H1 (cell line): Measurements from ENCODE around the gene ZRANB1. TPM values are rescaled to one million over a fixed set of nuclear protein-coding genes. Genes with fewer than 3 reads are reported as not detected.

Source experiments
- CTCF ChIA-PET: fragments of 300-600 bp; sonication (Branson Sonifier 250); formaldehyde crosslinking; loops from one replicate; lab custom pipeline; 2021; ENCODE audit not compliant: partially characterized antibody; lab: Charles Lee
- POLR2A ChIA-PET: fragments of 300-600 bp; sonication (Branson Sonifier 250); formaldehyde crosslinking; loops from one replicate; lab custom pipeline; 2021; ENCODE audit warnings: inconsistent platforms; ENCODE audit not compliant: partially characterized antibody; lab: Charles Lee
- DNase-seq, 2 experiments: peaks; one replicate each; pipeline versions ENCODE4 v3.0.0 to v3.0.0-alpha.2; 2010 to 2022; ENCODE audit warnings: low spot score in 2 of 2, low read depth in 1 of 2, mixed read lengths in 1 of 2
- FAIRE-seq: peaks from 2 replicates; lab custom pipeline; 2011; peaks lifted over from hg19 to GRCh38; lab: Jason Lieb, UNC
- H2AFZ ChIP-seq: 2 replicates; pipeline ENCODE4 v1.8.1; 2012; ENCODE audit warnings: low read length, inconsistent platforms
- H2AK5ac ChIP-seq: 2 replicates; pipeline ENCODE4 v1.6.1; 2013; ENCODE audit warnings: low read depth, low read length
- H2BK120ac ChIP-seq: replicated peaks from 2 replicates; pipeline ENCODE3; 2013; ENCODE audit warnings: low read depth, low read length, inconsistent platforms
- H2BK12ac ChIP-seq: 2 replicates; pipeline ENCODE4 v1.6.1; 2013; ENCODE audit warnings: low read depth, low read length
- H2BK15ac ChIP-seq: 2 replicates; pipeline ENCODE4 v1.6.1; 2013; ENCODE audit warnings: low read length
- H2BK20ac ChIP-seq: 2 replicates; pipeline ENCODE4 v1.6.1; 2013; ENCODE audit warnings: low read length
- H2BK5ac ChIP-seq: 2 replicates; pipeline ENCODE4 v1.6.1; 2013; ENCODE audit warnings: low read depth, low read length
- H3K14ac ChIP-seq: 2 replicates; pipeline ENCODE4 v1.6.1; 2013; ENCODE audit warnings: inconsistent platforms; ENCODE audit not compliant: insufficient read length
- H3K18ac ChIP-seq: 2 replicates; pipeline ENCODE4 v1.6.1; 2013; ENCODE audit warnings: low read length; ENCODE audit errors: extremely low read depth
- H3K23ac ChIP-seq: 2 replicates; pipeline ENCODE4 v1.6.1; 2013; ENCODE audit warnings: inconsistent platforms; ENCODE audit not compliant: insufficient read length
- H3K23me2 ChIP-seq: 2 replicates; pipeline ENCODE4 v1.6.1; 2013; ENCODE audit warnings: low read depth, low read length
- H3K27ac ChIP-seq: 2 replicates; pipeline ENCODE4 v1.6.1; 2011; ENCODE audit warnings: low read depth, low read length, inconsistent platforms
- H3K27me3 ChIP-seq, 4 experiments: replicated peaks in 1 of 4; 1 replicate in 1 of 4; 2 replicates in 3 of 4; pipeline versions ENCODE4 v1.6.1 to v1.8.1; 2011 to 2013; ENCODE audit warnings: low read length in 3 of 4, mild to moderate bottlenecking in 3 of 4, inconsistent platforms in 2 of 4, mixed read lengths in 2 of 4, moderate library complexity in 1 of 4; ENCODE audit not compliant: control insufficient read depth in 3 of 4, insufficient read depth in 3 of 4; ENCODE audit errors: extremely low read depth in 1 of 4
- H3K36me3 ChIP-seq, 4 experiments: 2 replicates each; pipeline versions ENCODE4 v1.6.1 to v1.8.1; 2011 to 2013; ENCODE audit warnings: mild to moderate bottlenecking in 4 of 4, low read length in 3 of 4, moderate library complexity in 2 of 4, control low read depth in 1 of 4, inconsistent platforms in 1 of 4; ENCODE audit not compliant: insufficient read depth in 4 of 4, control insufficient read depth in 2 of 4
- H3K4ac ChIP-seq: replicated peaks from 2 replicates; pipeline ENCODE3; 2013; ENCODE audit warnings: low read length, low read depth, mixed read lengths, inconsistent platforms; ENCODE audit not compliant: insufficient read length
- H3K4me1 ChIP-seq, 4 experiments: replicated peaks in 1 of 4; 1 replicate in 1 of 4; 2 replicates in 3 of 4; pipeline versions ENCODE4 v1.6.1 to v1.8.1; 2011 to 2013; ENCODE audit warnings: low read length in 3 of 4, inconsistent platforms in 2 of 4, mixed read lengths in 1 of 4; ENCODE audit not compliant: insufficient read depth in 4 of 4, control insufficient read depth in 3 of 4
- H3K4me2 ChIP-seq, 2 experiments: 2 replicates each; pipeline versions ENCODE4 v1.6.1 to v1.8.1; 2011 to 2013; ENCODE audit warnings: low read depth in 2 of 2, low read length in 2 of 2, control low read depth in 1 of 2, inconsistent platforms in 1 of 2, mild to moderate bottlenecking in 1 of 2; ENCODE audit not compliant: insufficient read depth in 1 of 2
- H3K4me3 ChIP-seq, 4 experiments: fragments of 200-600, 300-600 bp in 1 of 4; sonication (generic), shearing (Covaris generic), sonication (Bioruptor Twin) in 1 of 4; 2 replicates each; pipeline versions ENCODE4 v1.5.1 to v1.8.1; 2011 to 2016; ENCODE audit warnings: low read length in 4 of 4, low read depth in 3 of 4, control low read depth in 2 of 4, inconsistent platforms in 2 of 4, mild to moderate bottlenecking in 2 of 4, mixed read lengths in 1 of 4, moderate library complexity in 1 of 4; ENCODE audit not compliant: insufficient read depth in 2 of 4; ENCODE audit errors: extremely low read depth in 1 of 4
- H3K56ac ChIP-seq: replicated peaks from 2 replicates; pipeline ENCODE3; 2013; ENCODE audit warnings: low read depth, mild to moderate bottlenecking, mixed read lengths, low read length, inconsistent platforms; ENCODE audit not compliant: insufficient read length
- H3K79me1 ChIP-seq: 2 replicates; pipeline ENCODE4 v1.6.1; 2013; ENCODE audit warnings: low read depth, low read length, control low read depth
- H3K79me2 ChIP-seq, 2 experiments: 2 replicates each; pipeline versions ENCODE4 v1.6.1 to v1.8.1; 2012 to 2013; ENCODE audit warnings: low read length in 2 of 2, mild to moderate bottlenecking in 2 of 2, inconsistent platforms in 1 of 2; ENCODE audit not compliant: insufficient read depth in 2 of 2, control insufficient read depth in 1 of 2
- H3K9ac ChIP-seq, 4 experiments: replicated peaks in 1 of 4; 1 replicate in 1 of 4; 2 replicates in 3 of 4; pipeline versions ENCODE4 v1.6.1 to v1.8.1; 2011 to 2013; ENCODE audit warnings: low read depth in 3 of 4, low read length in 3 of 4, control low read depth in 2 of 4, mild to moderate bottlenecking in 2 of 4, moderate library complexity in 2 of 4, inconsistent platforms in 1 of 4; ENCODE audit errors: extremely low read depth in 1 of 4
- H3K9me3 ChIP-seq, 2 experiments: 2 replicates each; pipeline versions ENCODE4 v1.6.1 to v1.8.1; 2012 to 2013; ENCODE audit warnings: mild to moderate bottlenecking in 2 of 2, moderate library complexity in 2 of 2, control low read depth in 1 of 2, inconsistent platforms in 1 of 2, low read depth in 1 of 2, low read length in 1 of 2, mixed read lengths in 1 of 2; ENCODE audit not compliant: insufficient read depth in 2 of 2
- H4K20me1 ChIP-seq, 2 experiments: replicated peaks in 1 of 2; 2 replicates each; pipeline versions ENCODE3 to v1.8.1; 2011 to 2013; ENCODE audit warnings: inconsistent platforms in 2 of 2, low read length in 2 of 2, mild to moderate bottlenecking in 1 of 2; ENCODE audit not compliant: insufficient read depth in 2 of 2, control insufficient read depth in 1 of 2
- H4K5ac ChIP-seq: 2 replicates; pipeline ENCODE4 v1.6.1; 2013; ENCODE audit warnings: low read length, low read depth, mixed read lengths, inconsistent platforms; ENCODE audit not compliant: insufficient read length
- H4K8ac ChIP-seq: 2 replicates; pipeline ENCODE4 v1.8.0; 2013; ENCODE audit warnings: mild to moderate bottlenecking, moderate library complexity, low read length, inconsistent platforms; ENCODE audit not compliant: insufficient read depth; ENCODE audit errors: extremely low read depth
- H4K91ac ChIP-seq: replicated peaks from 2 replicates; pipeline ENCODE3; 2013; ENCODE audit warnings: low read length, mixed read lengths, inconsistent platforms; ENCODE audit not compliant: insufficient read length
- CTBP2 ChIP-seq: IDR thresholded peaks from 2 replicates; pipeline ENCODE4 v1.7.0; 2011; ENCODE audit warnings: borderline replicate concordance, mild to moderate bottlenecking, moderate library complexity, mixed read lengths, low read length; ENCODE audit not compliant: insufficient read depth, insufficient read length
- POLR2A ChIP-seq, 2 experiments: IDR thresholded peaks; 1 replicate in 1 of 2; 2 replicates in 1 of 2; pipeline ENCODE4 v1.6.1; 2011; ENCODE audit warnings: low read depth in 2 of 2, low read length in 2 of 2, mild to moderate bottlenecking in 2 of 2; ENCODE audit errors: control extremely low read depth in 1 of 2
- RBBP5 ChIP-seq: IDR thresholded peaks from 2 replicates; pipeline ENCODE4 v1.7.1; 2012; ENCODE audit warnings: low read depth, mild to moderate bottlenecking, inconsistent platforms, low read length, moderate library complexity, borderline replicate concordance
- SRF ChIP-seq: IDR thresholded peaks from 2 replicates; pipeline ENCODE4 v1.6.1; 2011; ENCODE audit warnings: mild to moderate bottlenecking, low read depth, low read length, moderate library complexity
- TAF1 ChIP-seq: IDR thresholded peaks from 2 replicates; pipeline ENCODE4 v1.6.1; 2011; ENCODE audit warnings: mild to moderate bottlenecking, low read depth, low read length
- TBP ChIP-seq: IDR thresholded peaks from 2 replicates; pipeline ENCODE4 v1.6.1; 2011; ENCODE audit warnings: low read depth, low read length, improper control_type of control experiment
- WGBS, 2 experiments: shearing (Covaris generic) in 1 of 2; methylation state at CpG; one replicate each; pipeline versions ENCODE4 v1.1.6 to v1.1.7; 2013 to 2015; ENCODE audit warnings: low lambda C conversion rate in 2 of 2, mixed read lengths in 2 of 2, inconsistent platforms in 1 of 2, low coverage in 1 of 2, missing lambda C conversion rate in 1 of 2; ENCODE audit not compliant: insufficient replicate concordance in 2 of 2, insufficient coverage in 1 of 2, insufficient read length in 1 of 2; ENCODE audit errors: extremely low coverage in 1 of 2, missing lambda C conversion rate in 1 of 2; 5-methylcytosine and 5-hydroxymethylcytosine counted together
- polyA plus RNA-seq, 7 experiments: library from polyadenylated mRNA; depleted of rRNA in 3 of 7; stranded (reverse) in 5 of 7; unstranded in 2 of 7; fragments of >200 nt in 5 of 7; fragments of 200-250 nt in 2 of 7; gene quantifications; 1 replicate in 5 of 7; 2 replicates in 1 of 7; 4 replicates in 1 of 7; pipeline versions ENCODE4 v1.2.1 to v1.2.3, GENCODE V29; 2011 to 2013; ENCODE audit warnings: missing spikeins in 2 of 7, mixed read lengths in 2 of 7
- total RNA-seq: library from RNA; stranded (reverse); fragmentation: NEBNext Ultra II Directional; extraction: Animal tissue kit (Norgen Biotek cat#: 25700); gene quantifications from 2 replicates; pipeline ENCODE4 v1.2.1, GENCODE V29; 2021
- TF ChIP-seq, protein P1 (sequence below), 3 experiments: IDR thresholded peaks; 1 replicate in 2 of 3; 2 replicates in 1 of 3; pipeline versions ENCODE4 v1.5.1 to v1.6.1; 2011; ENCODE audit warnings: low read length in 3 of 3, mild to moderate bottlenecking in 3 of 3, inconsistent platforms in 2 of 3, low read depth in 1 of 3, moderate library complexity in 1 of 3; ENCODE audit not compliant: insufficient read depth in 1 of 3; ENCODE audit errors: control extremely low read depth in 1 of 3

ZRANB1 gene
- total and polyA plus RNA-seq, 2 of the 8 experiments (the other 6 are each of a cell fraction or from before 2014, with no cell fraction given), result 6.1 to 19.9 TPM

DNA sequence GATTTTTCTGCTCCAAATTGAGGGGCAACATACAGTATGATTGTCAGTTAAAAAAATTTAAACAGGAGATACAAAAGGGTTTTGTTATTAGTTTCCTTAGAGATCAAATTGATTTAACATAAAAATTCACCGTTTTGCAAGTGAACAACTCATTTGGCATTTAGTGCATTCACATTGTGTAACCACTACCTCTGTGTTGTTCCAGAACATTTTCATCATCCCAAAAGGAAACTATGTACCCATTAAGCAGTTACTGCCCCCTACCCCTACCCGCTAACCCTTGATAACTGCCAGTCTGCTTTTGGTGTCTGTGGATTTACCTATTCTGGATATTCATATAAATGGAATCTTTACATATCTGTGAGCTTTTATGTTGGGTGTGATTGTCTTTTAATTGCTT lies 3.1 kb downstream of the ZRANB1 start:
- H3K27ac ChIP-seq, result no peak overlapping the region
- 59% methylated on average over 2 of the region's 2 CpGs; no CpG with 5 or more reads in 1 of the 2 experiments for WGBS, 2 experiments
- POLR2A ChIA-PET, result interaction anchor here (1.0 to 1.6 kb wide), 2 partner anchors 28 to 29 kb away, joined by 3 to 4 read pairs; no protein-coding TSS in a partner anchor

More for the DNA sequence above, 3.1 kb downstream of the ZRANB1 start:
- Histone ChIP-seq H2AK5ac (no peak overlapping the region), H3K4me3 (no peak overlapping the region), H3K9me3 (no peaks in the 10 kb centered on the region), H4K5ac (no peak overlapping the region), H2BK12ac (no peak overlapping the region), H3K79me1 (peaks cover 13% of the 10 kb centered on the region), H2BK120ac (no peak overlapping the region), H3K4me1 (peaks cover 0 to 17% (median 9%) of the 10 kb centered on the region in 4 experiments; a peak in 4 of 7 replicates), H4K20me1 (peaks cover 3 to 15% of the 10 kb centered on the region in 2 experiments)
- no peak for TF ChIP-seq POLR2A (IDR thresholded peaks at IDR 0.05; ENCODE audit: control extremely low read depth in 1 of 2, low read depth in 2 of 2, low read length in 2 of 2)
- TF ChIP-seq RBBP5, result no peak
- no peak for TF ChIP-seq CTBP2
- TF ChIP-seq, protein P1, sequence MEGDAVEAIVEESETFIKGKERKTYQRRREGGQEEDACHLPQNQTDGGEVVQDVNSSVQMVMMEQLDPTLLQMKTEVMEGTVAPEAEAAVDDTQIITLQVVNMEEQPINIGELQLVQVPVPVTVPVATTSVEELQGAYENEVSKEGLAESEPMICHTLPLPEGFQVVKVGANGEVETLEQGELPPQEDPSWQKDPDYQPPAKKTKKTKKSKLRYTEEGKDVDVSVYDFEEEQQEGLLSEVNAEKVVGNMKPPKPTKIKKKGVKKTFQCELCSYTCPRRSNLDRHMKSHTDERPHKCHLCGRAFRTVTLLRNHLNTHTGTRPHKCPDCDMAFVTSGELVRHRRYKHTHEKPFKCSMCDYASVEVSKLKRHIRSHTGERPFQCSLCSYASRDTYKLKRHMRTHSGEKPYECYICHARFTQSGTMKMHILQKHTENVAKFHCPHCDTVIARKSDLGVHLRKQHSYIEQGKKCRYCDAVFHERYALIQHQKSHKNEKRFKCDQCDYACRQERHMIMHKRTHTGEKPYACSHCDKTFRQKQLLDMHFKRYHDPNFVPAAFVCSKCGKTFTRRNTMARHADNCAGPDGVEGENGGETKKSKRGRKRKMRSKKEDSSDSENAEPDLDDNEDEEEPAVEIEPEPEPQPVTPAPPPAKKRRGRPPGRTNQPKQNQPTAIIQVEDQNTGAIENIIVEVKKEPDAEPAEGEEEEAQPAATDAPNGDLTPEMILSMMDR (IDR thresholded peaks at IDR 0.05; ENCODE audit: control extremely low read depth in 1 of 3, insufficient read depth in 1 of 3, low read depth in 1 of 3, low read length in 3 of 3), result no peak
- no peak for TF ChIP-seq SRF
- TF ChIP-seq TAF1, result no peak
- no peak for TF ChIP-seq TBP
- TF ChIP-seq, all 59 proteins: peak for 0
- Histone ChIP-seq H3K27me3 (no peaks in the 10 kb centered on the region), H3K4me2 (peak overlapping the region in 1 of 2 experiments; percentile 48; a peak in 2 of 4 replicates), H3K23ac (no peak overlapping the region), H2BK5ac (no peak overlapping the region), H3K14ac (no peak overlapping the region), H3K18ac (no peak overlapping the region), H3K9ac (no peak overlapping the region), H3K79me2 (peaks cover 7 to 97% of the 10 kb centered on the region in 2 experiments), H2BK15ac (no peak overlapping the region), H3K4ac (no peak overlapping the region), H4K91ac (no peak overlapping the region), H2BK20ac (no peak overlapping the region), H3K56ac (no peak overlapping the region), H4K8ac (no peak overlapping the region), H3K23me2 (no peaks in the 10 kb centered on the region), H3K36me3 (peaks cover 0 to 8% (median 2%) of the 10 kb centered on the region in 4 experiments; a peak in 2 of 8 replicates), H2AFZ (no peak overlapping the region)
- FAIRE-seq (no peak), DNase-seq (no peak)
- CTCF ChIA-PET, result no interaction called here
